T-helper 22 cell (primary cell): ENCODE measurements around the gene VPS52.
"Not testable (repeated sequence)": the region's sequence is repeated elsewhere in the genome, so short reads cannot be mapped to it uniquely, and the experiment has no call there.

Source experiments
- DNase-seq: peaks from one replicate; pipeline ENCODE4 v3.0.0-alpha.2; 2020; ENCODE audit warnings: low read depth

VPS52 gene

DNA sequence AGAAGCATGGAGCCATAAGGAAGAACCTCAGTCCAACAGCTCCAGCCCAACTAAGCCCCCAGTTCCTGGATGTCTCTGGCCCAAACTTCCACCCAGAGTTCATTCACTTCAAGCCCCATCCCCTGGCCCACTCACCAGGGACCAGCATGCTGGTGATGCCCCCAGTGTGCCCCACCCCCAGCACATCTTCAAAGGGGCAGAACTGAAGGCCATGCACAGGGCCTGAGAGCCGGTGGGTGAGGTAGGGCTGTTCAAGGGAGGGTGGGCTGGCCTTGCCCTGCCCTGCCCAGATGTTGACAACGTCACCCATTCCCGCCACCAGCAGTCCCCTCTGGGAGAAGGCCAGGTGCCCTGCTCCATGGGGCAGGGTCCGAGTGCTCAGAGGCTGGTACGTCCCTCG, 8.9 kb upstream of the VPS52 start:
- no peak for DNase-seq

DNA sequence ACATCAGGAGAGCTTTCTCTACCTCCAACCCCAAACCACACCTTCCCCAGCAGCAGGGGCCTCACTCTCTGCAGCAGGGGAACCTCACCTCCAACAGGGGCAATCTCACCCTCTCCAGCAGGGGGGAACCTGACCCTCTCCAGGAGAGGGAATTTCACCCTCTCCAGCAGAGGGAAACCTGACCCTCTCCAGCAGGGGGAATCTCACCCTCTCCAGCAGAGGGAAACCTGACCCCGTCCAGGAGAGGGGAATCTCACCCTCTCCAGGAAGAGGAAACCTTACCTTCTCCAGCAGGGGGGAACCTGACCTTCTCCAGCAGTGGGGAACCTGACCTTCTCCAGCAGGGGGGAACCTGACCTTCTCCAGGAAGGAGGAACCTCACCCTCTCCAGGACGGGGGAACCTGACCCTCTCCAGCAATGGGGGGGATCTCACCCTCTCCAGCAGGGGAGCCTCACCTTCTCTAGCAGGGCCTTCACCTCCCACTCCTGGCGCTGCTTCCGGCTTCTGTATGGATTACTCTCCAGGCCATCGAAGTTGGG, 8.4 kb upstream of the VPS52 start:
- no peak for DNase-seq

DNA sequence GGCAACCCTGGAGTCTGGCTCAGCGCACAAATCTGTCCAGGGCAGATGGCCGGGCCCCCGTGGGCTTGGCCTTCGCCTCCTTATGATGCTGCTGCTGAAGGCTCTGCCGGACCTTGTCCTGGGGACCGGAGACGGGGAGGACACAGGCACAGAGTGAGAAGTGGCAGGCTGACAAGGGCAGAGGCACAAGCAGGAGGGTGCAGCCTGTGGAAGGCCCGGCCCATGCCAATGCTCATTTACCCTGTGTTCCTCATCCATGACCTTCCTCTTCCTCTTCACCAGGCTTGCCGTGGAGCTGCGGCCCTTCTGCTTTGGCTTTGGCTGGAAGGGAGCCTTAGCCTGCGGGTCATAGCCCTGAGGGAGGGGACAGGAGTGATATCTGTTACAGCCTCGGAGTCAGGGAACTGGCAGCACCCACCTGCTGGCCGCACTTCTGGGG, 7.6 kb upstream of the VPS52 start:
- DNase-seq = no peak

DNA sequence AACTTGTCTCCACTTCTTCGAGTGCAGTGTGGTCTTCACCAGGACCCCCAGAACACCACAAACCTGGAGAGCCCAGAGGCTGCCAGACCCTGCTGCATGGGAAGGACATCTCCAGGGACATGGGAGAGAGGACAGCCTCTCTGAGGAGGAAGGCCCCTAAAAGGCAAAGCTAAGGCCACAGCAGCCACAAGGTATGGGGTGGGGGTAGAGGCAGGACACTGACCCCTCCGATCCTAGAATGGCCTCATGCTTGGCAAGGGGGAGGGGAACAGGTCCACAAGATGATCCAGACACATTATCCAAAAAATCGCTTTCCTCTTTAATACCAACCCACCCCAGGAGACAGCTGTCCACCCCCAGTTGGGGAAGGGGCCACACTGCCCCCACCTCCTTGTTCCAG, 7.1 kb upstream of the VPS52 start:
- no peak for DNase-seq

DNA sequence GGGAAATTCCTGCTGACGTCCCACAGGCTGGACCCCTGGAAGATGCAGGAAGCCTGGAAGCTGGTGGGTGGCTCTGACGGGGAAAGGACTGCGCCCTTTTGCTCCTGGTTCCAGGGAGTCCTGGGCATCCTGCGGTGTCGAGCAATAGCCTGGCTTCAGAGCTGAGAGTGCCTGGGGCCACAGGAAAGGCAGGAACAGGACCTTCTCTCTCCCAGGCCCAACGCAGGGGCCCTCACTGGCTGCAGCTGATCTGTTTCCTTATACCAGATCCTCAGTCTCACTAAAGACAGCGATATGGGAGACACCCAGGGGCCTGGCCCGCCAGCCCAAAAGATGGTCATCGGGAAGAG, 6.7 kb upstream of the VPS52 start:
- no peak for DNase-seq

DNA sequence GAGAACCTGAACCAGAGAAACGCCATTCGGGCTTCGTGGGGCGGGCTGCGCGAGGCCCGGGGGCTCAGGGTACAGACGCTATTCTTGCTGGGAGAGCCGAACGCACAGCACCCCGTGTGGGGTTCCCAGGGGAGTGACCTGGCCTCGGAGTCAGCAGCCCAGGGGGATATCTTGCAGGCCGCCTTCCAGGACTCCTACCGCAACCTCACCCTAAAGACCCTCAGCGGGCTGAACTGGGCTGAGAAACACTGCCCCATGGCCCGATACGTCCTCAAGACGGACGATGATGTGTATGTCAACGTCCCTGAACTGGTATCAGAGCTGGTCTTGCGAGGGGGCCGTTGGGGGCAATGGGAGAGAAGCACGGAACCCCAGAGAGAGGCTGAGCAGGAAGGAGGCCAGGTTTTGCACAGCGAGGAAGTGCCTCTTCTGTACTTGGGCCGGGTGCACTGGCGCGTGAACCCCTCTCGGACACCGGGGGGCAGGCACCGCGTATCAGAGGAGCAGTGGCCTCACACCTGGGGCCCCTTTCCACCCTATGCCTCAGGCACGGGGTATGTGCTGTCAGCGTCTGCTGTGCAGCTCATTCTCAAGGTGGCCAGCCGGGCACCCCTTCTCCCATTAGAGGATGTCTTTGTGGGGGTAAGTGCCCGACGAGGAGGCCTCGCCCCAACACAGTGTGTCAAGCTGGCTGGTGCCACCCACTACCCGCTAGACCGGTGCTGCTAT, 6.2 kb upstream of the VPS52 start:
- no peak for DNase-seq

DNA sequence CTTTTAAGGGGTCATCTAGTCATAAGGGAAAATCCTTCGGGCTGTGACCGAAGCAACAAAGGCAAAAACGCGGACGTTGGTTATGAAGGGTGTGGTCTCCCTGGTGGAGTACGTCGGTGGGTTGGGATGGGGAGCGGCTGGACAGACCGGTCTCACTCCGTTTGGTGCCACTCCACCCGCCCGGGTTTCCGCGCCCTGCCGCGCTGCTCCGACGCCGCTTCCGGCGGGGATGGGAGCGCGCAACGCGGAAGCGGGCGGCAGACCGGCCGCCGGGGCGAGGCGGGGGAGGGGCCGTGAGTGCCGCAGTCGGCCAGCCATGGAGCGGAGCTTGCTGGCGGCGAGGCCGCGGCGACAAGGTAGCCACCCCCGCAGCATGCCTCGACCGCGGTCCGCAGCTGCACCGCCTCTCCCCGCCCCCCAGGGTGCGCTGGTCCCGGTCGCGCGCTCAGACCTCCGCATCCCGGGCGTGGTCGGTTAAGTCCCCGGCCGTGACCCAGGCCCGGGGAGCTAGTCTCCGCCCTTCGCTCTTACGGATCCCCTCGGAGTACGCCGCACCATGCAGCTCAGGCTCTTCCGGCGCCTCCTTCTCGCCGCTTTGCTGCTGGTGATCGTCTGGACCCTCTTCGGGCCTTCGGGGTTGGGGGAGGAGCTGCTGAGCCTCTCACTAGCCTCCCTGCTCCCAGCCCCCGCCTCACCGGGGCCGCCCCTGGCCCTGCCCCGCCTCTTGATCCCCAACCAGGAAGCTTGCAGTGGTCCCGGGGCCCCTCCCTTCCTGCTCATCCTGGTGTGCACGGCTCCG, 5.4 kb upstream of the VPS52 start, which contains the start of gene B3GALT4:
Gene B3GALT4, plus strand, starts transcription at position 260 of the 799 bp plus-strand sequence. Its CDS starts 297 bp downstream, at position 557.
- peak; percentile 60 for DNase-seq

DNA sequence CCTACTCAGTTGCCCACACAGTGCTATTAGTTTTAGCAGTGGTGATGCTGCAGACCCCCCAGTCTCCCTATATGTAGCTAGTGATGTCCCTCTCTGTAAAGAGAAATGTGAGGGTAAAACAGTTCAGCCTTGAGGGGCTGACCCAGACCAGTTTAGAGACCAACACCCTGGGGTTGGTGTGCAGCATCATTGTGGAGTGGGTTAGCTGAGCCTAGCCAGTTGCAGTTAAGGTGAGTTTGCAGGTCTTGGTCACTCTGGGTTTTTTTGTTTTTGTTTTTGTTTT, 4.8 kb upstream of the VPS52 start:
- DNase-seq = no peak

DNA sequence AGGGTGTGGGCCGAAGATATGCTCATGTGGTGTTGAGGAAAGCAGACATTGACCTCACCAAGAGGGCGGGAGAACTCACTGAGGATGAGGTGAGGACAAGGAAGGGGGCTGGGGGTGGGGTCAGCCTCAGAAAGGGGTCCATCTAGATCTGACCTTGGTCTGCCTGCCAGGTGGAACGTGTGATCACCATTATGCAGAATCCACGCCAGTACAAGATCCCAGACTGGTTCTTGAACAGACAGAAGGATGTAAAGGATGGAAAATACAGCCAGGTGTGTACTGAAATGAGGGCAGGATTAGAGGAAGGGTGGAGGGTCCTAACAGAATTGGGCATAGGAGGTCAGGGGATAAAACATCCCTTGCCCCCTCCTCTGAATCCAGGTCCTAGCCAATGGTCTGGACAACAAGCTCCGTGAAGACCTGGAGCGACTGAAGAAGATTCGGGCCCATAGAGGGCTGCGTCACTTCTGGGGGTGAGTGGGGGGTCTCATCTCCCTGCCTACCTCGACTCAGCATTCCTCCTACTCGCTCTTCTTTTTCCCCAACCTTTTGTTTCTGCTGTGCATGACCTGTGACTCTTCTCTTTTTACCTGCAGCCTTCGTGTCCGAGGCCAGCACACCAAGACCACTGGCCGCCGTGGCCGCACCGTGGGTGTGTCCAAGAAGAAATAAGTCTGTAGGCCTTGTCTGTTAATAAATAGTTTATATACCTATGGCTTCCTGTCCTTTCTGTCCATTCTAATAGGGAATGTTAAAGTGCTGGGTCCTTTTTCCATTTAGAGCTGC, 4.3 kb upstream of the VPS52 start:
- not testable (repeated sequence) for DNase-seq

DNA sequence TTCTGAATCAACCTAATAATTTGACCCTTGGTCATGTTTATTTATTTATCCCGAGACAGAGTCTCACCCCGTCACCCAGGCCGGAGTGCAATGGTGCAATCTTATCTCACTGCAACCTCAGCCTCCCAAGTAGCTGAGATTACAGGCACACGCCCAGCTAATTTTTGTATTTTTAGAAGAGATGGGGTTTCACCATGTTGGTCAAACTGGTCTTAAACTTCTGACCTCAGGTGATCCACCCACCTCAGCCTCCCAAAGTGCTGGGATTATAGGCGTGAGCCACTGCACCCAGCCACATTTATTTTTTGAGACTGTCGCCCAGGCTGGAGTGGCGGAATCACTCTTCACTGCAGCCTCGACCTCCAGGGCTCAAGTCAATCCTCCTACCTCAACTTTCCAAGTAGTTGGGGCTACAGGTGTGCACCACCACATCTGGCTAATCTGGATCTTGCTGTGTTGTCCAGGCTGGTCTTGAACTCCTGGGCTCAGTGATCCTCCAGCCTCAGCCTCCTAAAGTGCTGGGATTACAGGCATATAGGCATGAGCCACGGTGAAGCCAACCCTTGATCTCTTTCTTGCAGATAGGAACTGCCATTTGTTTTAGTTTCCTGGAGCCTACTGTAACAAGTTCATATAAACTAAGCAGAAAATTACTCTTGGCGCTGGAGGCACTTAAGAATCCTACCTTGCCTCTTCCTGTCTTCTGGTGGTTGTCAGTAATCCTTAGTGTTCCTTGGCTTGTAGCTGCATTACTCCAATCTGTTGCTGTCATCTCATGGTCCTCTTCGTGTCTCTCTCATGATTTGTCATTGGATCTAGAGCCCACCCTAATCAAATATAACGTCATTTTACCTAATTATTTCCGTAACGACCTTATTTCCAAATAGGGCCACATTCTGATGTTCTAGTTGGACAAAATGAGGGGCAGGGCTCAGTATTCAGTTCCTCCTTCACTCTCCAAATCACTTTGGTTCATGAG, 2.5 kb upstream of the VPS52 start:
- no peak for DNase-seq

DNA sequence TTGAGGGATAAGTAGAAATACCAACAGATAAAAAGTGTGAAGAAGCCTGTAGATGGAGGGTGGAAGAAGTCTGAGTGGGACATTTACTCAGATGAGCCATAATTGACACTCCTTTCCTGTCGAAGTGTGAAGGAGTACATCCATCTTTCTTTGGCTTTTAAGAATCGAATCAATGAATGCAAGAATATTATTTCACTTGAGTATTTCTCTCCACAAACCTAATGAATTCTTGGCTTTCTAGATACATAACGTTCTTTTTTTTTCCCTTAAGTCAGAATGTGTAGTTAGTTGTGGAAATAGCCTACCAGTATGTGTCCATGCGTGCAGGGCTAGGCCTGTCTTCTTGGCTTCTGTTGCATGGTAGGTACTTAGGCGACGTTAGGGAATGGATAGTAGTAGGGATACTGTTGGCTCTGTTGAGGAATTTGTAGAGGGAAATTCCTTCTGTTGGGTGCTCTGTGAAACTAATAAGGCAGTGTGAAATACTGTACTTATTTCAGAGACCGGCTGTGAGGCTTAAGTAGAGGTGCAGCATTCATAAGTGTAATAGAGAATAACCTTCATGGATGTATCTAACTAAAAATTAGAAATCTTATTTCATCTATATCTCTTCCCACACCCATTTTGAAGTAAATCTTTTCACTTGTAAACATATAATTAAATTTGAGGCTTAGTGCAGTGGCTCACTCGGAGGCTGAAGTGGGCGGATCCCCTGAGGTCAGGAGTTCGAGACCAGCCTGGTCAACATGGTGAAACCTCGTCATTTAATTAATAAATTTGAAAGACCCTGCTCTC, 1.6 kb upstream of the VPS52 start:
- DNase-seq = no peak

DNA sequence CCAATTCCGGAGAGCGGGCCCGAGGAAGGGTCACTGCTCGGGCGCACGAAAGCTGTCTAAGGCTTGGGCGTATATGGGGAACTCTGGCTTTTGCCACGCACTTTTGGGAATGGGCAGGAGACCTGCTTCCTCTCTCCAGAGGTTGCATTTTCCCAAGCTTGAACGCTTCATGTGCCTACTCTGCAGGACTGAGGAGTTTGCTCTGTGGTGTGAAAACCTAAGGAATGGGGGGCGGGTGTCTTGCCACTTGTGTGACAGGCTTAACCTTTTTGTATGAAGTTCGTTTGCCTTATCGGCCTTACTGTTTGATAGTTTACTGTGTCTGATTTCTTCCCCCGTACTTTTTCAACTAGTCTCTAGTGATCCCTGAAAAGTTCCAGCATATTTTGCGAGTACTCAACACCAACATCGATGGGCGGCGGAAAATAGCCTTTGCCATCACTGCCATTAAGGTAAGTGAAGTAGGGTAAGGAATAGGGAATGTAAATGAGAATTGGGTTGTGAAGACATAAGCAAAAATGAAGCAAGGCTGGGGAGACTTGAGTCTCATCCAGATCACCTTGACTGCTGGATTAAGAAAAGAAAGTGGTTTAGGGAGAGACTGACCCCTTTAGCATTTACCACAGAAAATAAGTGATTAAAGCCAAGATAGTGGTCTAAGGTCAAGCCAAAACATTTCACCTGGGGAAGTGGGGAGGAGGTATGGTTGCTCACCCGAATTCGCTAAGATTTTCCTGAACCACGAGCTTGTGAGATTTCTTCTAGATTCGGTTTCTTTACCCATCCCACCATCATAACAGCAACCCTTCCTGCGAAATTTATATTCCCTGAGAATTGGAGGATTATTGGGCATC, 826 bp upstream of the VPS52 start:
- DNase-seq = no peak

DNA sequence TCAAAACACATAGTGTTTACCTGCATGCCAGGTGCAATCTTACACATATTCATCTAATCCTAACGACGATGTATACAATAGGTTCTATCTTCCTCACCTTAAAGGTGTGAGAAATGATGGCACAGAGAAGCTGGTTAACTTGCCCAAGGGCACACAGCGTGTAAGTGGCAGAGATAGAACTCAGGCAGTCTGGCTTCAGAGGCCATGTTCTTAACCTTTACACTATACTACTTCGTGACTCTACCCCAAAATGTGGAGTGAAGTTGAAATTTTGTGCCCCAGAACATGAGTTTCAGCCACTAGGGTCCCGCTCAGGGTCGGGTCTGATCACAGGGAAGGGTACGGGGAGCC, 584 bp downstream of the VPS52 start:
- DNase-seq = no peak

DNA sequence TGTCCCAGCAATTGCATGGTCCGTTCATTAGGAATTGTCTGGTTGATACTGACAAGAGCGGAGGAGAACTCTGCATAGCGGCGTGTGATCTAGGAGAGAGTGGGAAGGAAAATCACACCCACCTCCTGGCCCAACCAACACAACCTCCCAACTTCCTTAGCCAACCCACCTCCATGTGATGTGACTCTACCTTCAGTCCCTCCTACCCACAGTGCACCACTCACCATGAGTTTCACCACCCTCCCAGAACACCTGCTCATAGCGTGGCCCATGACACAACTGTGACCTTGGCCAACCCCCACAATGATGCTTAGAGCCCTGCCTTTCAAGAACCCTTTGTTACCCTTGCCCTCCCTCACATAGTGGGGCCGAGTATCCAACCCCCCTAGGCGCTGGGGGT, 7.7 kb downstream of the VPS52 start:
- no peak for DNase-seq

DNA sequence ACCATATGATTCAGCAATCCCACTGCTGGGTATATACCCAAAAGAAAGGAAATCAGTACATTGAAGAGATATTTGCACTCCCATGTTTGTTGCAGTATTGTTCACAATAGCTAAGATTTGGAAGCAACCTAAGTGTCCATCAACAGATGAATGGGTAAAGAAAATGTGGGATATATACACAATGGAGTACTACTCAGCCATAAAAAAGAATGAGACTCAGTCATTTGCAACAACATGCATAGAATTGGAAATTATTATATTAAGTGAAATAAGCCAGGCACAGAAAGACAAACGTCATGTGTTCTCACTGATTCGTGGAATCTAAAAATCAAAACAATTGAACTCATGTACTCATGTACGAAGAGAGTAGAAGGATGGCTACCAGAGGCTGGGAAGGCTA, 9.2 kb downstream of the VPS52 start:
- DNase-seq = not testable (repeated sequence)

DNA sequence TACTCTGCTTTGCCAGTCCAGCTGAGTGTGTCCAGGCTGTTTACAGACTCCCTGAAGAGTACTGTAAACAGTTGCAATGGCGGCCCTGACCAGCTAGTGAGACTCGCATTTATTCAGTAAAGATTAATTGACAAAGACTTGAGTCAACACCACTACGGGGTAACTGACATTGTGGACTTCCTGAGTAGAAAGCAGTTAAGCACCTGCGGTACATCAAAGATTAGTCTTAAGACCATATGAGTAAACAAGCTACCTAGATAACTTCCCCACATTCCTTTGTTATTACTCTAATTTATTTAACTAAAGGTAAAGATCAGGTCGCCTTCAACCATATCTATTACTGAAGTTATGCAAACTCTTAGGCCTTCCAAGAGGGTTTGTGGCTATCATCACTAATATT, 12.6 kb downstream of the VPS52 start:
- no peak for DNase-seq

DNA sequence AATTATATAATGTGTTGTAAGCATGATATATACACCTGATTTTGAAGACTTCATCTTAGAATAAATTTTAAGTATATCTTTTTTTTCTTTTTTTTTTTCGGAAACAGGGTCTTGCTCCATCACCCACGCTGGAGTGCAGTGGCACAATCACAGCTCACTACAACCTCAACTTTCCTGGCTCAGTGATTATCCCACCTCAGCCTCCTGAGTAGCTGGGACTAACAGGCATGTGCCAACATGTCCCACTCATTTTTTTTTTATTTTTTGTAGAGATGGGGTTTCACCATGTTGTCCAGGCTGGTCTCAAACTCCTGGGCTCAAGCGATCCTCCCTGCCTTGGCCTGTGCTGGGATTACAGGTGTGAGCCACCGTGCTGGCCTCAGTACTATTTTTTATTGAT, 17.1 kb downstream of the VPS52 start:
- no peak for DNase-seq

DNA sequence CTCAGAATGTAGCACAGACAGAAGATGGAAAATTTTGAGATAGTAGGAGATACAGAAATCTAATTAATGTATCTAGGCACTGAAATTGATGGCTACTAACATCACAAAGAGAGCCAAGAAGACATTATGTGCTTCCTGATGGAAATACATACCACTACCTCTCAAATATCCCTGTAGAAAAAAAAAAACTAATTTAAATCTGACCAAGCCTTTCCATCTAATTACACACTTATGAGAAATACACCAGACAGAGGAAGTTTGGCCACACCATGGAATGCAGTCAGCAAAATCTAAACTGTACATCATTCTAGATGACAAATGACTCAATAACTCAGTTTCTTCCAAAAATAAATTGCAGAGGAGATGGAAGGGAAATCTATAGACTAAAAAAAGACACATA, 18.9 kb downstream of the VPS52 start:
- DNase-seq = no peak

DNA sequence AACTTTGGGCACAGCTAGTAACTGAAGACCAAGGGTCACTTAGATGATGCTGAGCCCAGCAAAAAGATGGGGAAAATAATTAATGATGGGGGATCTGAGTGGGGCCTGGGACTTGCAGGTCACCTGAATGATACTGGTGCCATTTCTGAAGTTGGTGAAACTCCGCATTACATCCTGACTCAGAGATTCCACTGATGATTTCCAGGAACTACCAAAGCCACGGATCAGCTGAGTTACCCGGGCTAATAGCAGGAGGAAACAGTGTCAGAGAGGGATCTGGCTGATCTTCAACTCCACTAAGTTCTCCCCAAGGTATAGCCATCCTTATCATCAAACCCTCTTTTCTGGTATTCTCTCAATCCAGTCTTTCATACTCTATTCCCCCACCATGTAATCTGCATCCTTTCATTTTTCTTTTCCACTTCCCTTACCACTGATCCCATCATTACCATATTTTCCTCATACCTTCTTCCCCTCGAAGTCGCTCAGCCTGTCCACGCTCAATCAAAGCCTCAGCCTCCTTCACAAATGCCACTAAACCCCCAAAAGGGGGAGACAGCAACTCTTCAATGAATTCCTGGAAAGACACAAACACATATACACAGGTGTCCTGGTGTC, 20.2 kb downstream of the VPS52 start:
- DNase-seq = no peak
